ENCODE data around the gene SLIT1. TPM values are rescaled to one million over a fixed set of nuclear protein-coding genes. Genes with fewer than 3 reads are reported as not detected.

Gene SLIT1
- total RNA-seq, 4 donors from 2014 or later, result 0.04 to 0.13 TPM; not detected in 2

DNA sequence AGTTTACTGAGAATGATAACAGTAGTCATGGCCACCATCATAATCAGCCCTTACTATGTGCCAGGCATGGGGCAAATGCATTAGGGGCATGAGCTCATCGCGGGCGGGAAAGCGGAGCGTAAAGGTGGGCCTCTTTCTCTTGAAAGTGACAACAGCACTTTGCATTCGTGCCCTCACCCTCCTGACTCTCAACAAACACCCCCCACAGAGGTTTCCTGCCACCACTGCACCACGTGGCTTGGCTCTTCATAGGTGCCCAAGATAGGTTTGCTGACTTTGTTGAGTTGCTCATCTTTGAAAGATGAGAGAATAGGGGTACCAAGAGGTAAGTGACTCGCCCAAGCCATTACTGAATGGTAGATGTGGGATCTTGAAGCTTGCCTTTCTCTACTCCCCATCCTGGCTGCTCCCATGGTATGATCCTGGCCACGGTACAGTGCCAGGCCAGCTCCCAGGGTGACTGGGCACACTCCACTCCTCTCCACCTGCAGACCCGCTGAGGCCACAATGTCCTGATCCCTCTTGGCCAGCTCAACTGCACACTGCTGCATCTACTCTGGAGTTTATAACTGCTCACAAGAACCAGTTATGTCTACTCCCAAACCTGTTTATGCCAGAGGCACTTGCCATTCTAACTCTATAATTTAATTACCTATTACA, 26.0 kb downstream of the SLIT1 start:
- H3K4me1 ChIP-seq, result no peaks in the 10 kb centered on the region
- no peak overlapping the region for H3K4me3 ChIP-seq
- TF ChIP-seq POLR2A (IDR thresholded peaks at IDR 0.05) (no peak), POLR2AphosphoS5 (IDR thresholded peaks at IDR 0.05) (no peak), EP300 (IDR thresholded peaks at IDR 0.05) (no peak)
- TF ChIP-seq, protein P1, sequence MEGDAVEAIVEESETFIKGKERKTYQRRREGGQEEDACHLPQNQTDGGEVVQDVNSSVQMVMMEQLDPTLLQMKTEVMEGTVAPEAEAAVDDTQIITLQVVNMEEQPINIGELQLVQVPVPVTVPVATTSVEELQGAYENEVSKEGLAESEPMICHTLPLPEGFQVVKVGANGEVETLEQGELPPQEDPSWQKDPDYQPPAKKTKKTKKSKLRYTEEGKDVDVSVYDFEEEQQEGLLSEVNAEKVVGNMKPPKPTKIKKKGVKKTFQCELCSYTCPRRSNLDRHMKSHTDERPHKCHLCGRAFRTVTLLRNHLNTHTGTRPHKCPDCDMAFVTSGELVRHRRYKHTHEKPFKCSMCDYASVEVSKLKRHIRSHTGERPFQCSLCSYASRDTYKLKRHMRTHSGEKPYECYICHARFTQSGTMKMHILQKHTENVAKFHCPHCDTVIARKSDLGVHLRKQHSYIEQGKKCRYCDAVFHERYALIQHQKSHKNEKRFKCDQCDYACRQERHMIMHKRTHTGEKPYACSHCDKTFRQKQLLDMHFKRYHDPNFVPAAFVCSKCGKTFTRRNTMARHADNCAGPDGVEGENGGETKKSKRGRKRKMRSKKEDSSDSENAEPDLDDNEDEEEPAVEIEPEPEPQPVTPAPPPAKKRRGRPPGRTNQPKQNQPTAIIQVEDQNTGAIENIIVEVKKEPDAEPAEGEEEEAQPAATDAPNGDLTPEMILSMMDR (IDR thresholded peaks at IDR 0.05), result no peak
- H3K27ac ChIP-seq, result no peak overlapping the region
- H3K9me3 ChIP-seq, result no peaks in the 10 kb centered on the region
- WGBS, 2 donors (ENCODE audit: low coverage in 1 of 2), result 87 to 100% methylated on average over 1 to 10 of the region's 10 CpGs
- no peaks in the 10 kb centered on the region for H3K36me3 ChIP-seq
- H3K27me3 ChIP-seq, result peaks cover 18% of the 10 kb centered on the region
- ATAC-seq, result no peak

DNA sequence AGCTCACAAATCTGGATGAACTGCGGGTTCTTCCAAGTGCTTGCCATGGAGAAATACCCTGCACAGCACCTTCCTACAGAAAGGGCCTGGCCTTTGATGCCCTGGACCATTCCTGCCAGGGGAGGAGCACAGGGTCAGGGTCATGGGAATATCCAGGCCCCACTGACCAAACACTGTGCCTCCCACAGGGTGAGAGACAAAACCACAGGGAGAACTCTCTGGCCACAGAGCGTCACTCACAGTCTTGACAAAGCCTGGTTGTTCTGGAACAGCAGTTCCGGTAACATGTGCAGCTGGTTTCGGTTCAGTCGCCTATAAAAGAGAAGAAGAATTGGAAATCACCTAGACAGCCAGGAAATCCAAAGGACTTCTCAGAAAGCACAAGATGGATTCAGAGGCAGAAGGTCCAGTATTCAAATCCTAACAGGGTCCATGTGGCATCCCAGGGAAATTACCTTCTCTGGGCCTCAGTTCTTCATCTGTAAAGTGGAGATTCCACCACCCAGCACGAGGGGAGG, 28.1 kb downstream of the SLIT1 start:
- TF ChIP-seq POLR2AphosphoS5 (IDR thresholded peaks at IDR 0.05), result no peak
- no peak for TF ChIP-seq POLR2A (IDR thresholded peaks at IDR 0.05)
- TF ChIP-seq, protein P1 (IDR thresholded peaks at IDR 0.05), result no peak
- no peak for TF ChIP-seq EP300 (IDR thresholded peaks at IDR 0.05)

DNA sequence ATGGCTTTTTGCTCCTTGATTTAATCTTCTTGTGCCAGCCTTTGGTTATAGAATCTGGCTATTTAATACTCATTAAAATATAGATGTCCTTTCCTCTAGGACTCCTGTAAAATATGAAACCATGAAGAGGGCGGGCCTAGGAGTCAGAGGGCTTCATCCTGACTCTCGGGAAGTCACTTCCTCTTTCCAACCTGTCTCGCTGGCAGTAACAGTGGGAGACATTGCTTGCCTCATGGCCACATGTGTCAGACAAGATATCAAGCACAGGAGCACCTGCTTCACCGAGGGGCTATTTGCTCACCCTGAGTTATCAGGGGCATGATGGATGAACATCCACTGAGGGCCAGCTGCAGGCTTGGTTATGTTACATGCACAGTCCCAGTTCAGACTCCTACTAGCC, 31.0 kb downstream of the SLIT1 start:
- ATAC-seq, result no peak
- TF ChIP-seq, protein P1 (IDR thresholded peaks at IDR 0.05), result no peak
- TF ChIP-seq POLR2A (IDR thresholded peaks at IDR 0.05), result no peak
- TF ChIP-seq EP300 (IDR thresholded peaks at IDR 0.05), result no peak
- TF ChIP-seq POLR2AphosphoS5 (IDR thresholded peaks at IDR 0.05), result no peak

More for the DNA sequence above, 28.1 kb downstream of the SLIT1 start:
- Histone ChIP-seq H3K9me3 (no peaks in the 10 kb centered on the region), H3K36me3 (no peaks in the 10 kb centered on the region), H3K27ac (no peak overlapping the region), H3K4me1 (no peaks in the 10 kb centered on the region), H3K4me3 (no peak overlapping the region), H3K27me3 (no peaks in the 10 kb centered on the region)
- 93% methylated on average over 5 of the region's 6 CpGs; no CpG with 5 or more reads in 1 of the 2 donors for WGBS, 2 donors (ENCODE audit: low coverage in 1 of 2)
- ATAC-seq, result no peak

DNA sequence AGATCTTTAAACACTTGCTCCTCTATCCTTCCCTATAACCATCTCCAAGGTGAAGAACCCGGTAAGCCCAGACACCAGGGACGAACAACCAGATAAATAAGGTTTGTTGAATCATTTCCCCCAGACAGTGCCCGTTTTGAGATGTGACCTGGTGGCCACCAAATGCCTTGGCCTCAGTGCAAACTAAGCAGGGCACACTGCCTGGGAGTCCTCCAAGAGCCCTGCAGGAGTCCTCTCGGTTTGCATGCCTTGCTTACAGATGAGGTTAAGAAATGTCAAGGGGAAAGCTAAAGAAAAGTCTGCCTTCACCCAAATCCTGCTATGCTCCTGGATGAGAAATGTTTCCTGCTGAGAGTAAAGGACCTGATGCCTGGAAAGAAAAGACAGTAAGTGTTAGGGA, 31.6 kb downstream of the SLIT1 start:
- no peaks in the 10 kb centered on the region for H3K9me3 ChIP-seq
- no peak overlapping the region for H3K4me3 ChIP-seq
- no peak overlapping the region for H3K27ac ChIP-seq
- ATAC-seq, result no peak
- H3K27me3 ChIP-seq, result peaks cover 18% of the 10 kb centered on the region
- no peaks in the 10 kb centered on the region for H3K4me1 ChIP-seq
- TF ChIP-seq EP300 (IDR thresholded peaks at IDR 0.05) (no peak), POLR2AphosphoS5 (IDR thresholded peaks at IDR 0.05) (no peak), POLR2A (IDR thresholded peaks at IDR 0.05) (no peak)
- TF ChIP-seq, protein P1 (IDR thresholded peaks at IDR 0.05), result no peak
- 79 to 88% methylated on average over 3 to 4 of the region's 4 CpGs for whole genome bisulfite sequencing, 2 donors (ENCODE audit: low coverage in 1 of 2)
- H3K36me3 ChIP-seq, result no peaks in the 10 kb centered on the region

More for the DNA sequence above, 31.0 kb downstream of the SLIT1 start:
- H3K9me3 ChIP-seq, result no peaks in the 10 kb centered on the region
- peaks cover 16% of the 10 kb centered on the region for H3K27me3 ChIP-seq
- no peaks in the 10 kb centered on the region for H3K36me3 ChIP-seq
- no peaks in the 10 kb centered on the region for H3K4me1 ChIP-seq
- WGBS, 2 donors (ENCODE audit: low coverage in 1 of 2), result 28% methylated on average over 2 of the region's 4 CpGs; no CpG with 5 or more reads in 1 of the 2 donors
- H3K4me3 ChIP-seq, result no peak overlapping the region
- H3K27ac ChIP-seq, result no peak overlapping the region
